GM12878 (cell line): ENCODE data around the gene NT5C3A. TPM values are rescaled to one million over a fixed set of nuclear protein-coding genes. Genes with fewer than 3 reads are reported as not detected.
A peak's percentile ranks its signal among the peaks of the same experiment; 100 is the strongest.

Source experiments
- ATAC-seq: fragments of 200-7000 bp; cut with Tn5 transposase; 3 replicates; pipeline ENCODE4 v1.9.1; 2020; ENCODE audit warnings: mild to moderate bottlenecking, moderate library complexity
- BruUV-seq: library from RNA; stranded (reverse); fragments of 400-500 nt; replicated peaks from 2 replicates; lab custom pipeline; 2021; lab: Mats Ljungman, UMichigan
- CTCF ChIA-PET: fragments of 300-600 bp; sonication (Branson Sonifier 250); formaldehyde crosslinking; extraction: SDS; loops from one replicate; lab custom pipeline; 2021; ENCODE audit warnings: inconsistent platforms; lab: Yijun Ruan, JAX
- POLR2A ChIA-PET: fragments of 350-600 bp; formaldehyde crosslinking; extraction: SDS; loops from one replicate; lab custom pipeline; 2021; ENCODE audit warnings: inconsistent platforms; lab: Charles Lee
- RAD21 ChIA-PET: fragments of 300-600 bp; sonication (Branson Sonifier 250); formaldehyde crosslinking; loops from one replicate; lab custom pipeline; 2023; ENCODE audit warnings: antibody characterized with exemption; ENCODE audit not compliant: unreplicated experiment; lab: Charles Lee
- SMC1A ChIA-PET: fragments of 300-600 bp; sonication (Branson Sonifier 250); formaldehyde crosslinking; loops from one replicate; lab custom pipeline; 2023; ENCODE audit not compliant: unreplicated experiment, uncharacterized antibody; lab: Charles Lee
- DNase-seq: peaks from one replicate; pipeline ENCODE4 v3.0.0-alpha.2; 2011; ENCODE audit warnings: low read depth, low spot score
- FAIRE-seq: peaks from 3 replicates; lab custom pipeline; 2011; peaks lifted over from hg19 to GRCh38; lab: Jason Lieb, UNC
- H2AFZ ChIP-seq: 2 replicates; pipeline ENCODE4 v1.6.0; 2011; ENCODE audit warnings: low read depth, low read length, control low read depth; ENCODE audit not compliant: control insufficient read depth
- H3K27ac ChIP-seq: 2 replicates; pipeline ENCODE4 v1.5.1; 2011; ENCODE audit warnings: control low read depth; ENCODE audit not compliant: control insufficient read depth, insufficient read depth
- H3K27me3 ChIP-seq, 2 experiments: replicated peaks in 1 of 2; 2 replicates each; pipeline versions ENCODE4 v1.6.0 to v1.6.1; 2011; ENCODE audit warnings: low read length in 1 of 2; ENCODE audit not compliant: control insufficient read depth in 2 of 2, insufficient read depth in 2 of 2
- H3K36me3 ChIP-seq, 2 experiments: 2 replicates each; pipeline ENCODE4 v1.5.1; 2011; ENCODE audit warnings: low read length in 1 of 2; ENCODE audit not compliant: control insufficient read depth in 2 of 2, insufficient read depth in 2 of 2
- H3K4me1 ChIP-seq: 2 replicates; pipeline ENCODE4 v1.6.1; 2011; ENCODE audit warnings: mild to moderate bottlenecking, low read length, moderate library complexity, mixed read lengths; ENCODE audit not compliant: control insufficient read depth, insufficient read depth
- H3K4me2 ChIP-seq: 2 replicates; pipeline ENCODE4 v1.6.0; 2011; ENCODE audit warnings: control low read depth; ENCODE audit not compliant: control insufficient read depth, insufficient read depth
- H3K4me3 ChIP-seq: fragments of 200-600 bp; sonication (generic); 2 replicates; pipeline ENCODE4 v1.5.1; 2016
- H3K79me2 ChIP-seq: 2 replicates; pipeline ENCODE4 v1.6.0; 2011; ENCODE audit warnings: low read length; ENCODE audit not compliant: control insufficient read depth, insufficient read depth
- H3K9ac ChIP-seq: 2 replicates; pipeline ENCODE4 v1.8.0; 2011; ENCODE audit warnings: low read length, control low read depth, mixed read lengths; ENCODE audit not compliant: control insufficient read depth, insufficient read depth
- H3K9me3 ChIP-seq: replicated peaks from 3 replicates; pipeline ENCODE4 v1.5.1; 2011; ENCODE audit warnings: mild to moderate bottlenecking, low read length; ENCODE audit not compliant: control insufficient read depth, insufficient read depth
- H4K20me1 ChIP-seq: 2 replicates; pipeline ENCODE4 v1.6.0; 2011; ENCODE audit not compliant: control insufficient read depth, insufficient read depth
- EGR1 ChIP-seq, 2 experiments: IDR thresholded peaks; 1 replicate in 1 of 2; 2 replicates in 1 of 2; pipeline ENCODE4 v1.6.1; 2011 to 2012; ENCODE audit warnings: low read depth in 2 of 2, low read length in 2 of 2, borderline replicate concordance in 1 of 2, mild to moderate bottlenecking in 1 of 2, moderate library complexity in 1 of 2
- MLLT1 ChIP-seq: fragments of 450-650 bp; IDR thresholded peaks from 2 replicates; pipeline ENCODE4 v1.6.1; 2016; ENCODE audit warnings: mild to moderate bottlenecking
- NFYB ChIP-seq: IDR thresholded peaks from 2 replicates; pipeline ENCODE4 v1.6.1; 2011; ENCODE audit warnings: low read depth, mild to moderate bottlenecking, low read length, improper control_type of control experiment, moderate library complexity; ENCODE audit not compliant: insufficient read depth
- PAX8 ChIP-seq: fragments of 450-650 bp; IDR thresholded peaks from 2 replicates; pipeline ENCODE4 v1.6.1; 2017; ENCODE audit warnings: mild to moderate bottlenecking, moderate library complexity
- RELB ChIP-seq: fragments of 450-650 bp; IDR thresholded peaks from 2 replicates; pipeline ENCODE4 v1.6.1; 2017; ENCODE audit warnings: low read depth, mild to moderate bottlenecking, moderate library complexity
- whole genome bisulfite sequencing: methylation state at CpG from one replicate; pipeline ENCODE4 v1.1.6; 2016; ENCODE audit warnings: low lambda C conversion rate; ENCODE audit not compliant: insufficient replicate concordance, insufficient coverage; ENCODE audit errors: missing lambda C conversion rate; 5-methylcytosine and 5-hydroxymethylcytosine counted together
- in situ Hi-C: fragments of 300-500 bp; cut with MboI; formaldehyde crosslinking; loops from 9 replicates; pipeline ENCODE4 v1.14.3; 2018; ENCODE audit warnings: mixed read lengths
- intact Hi-C: fragments of 100-400 bp; cut with micrococcal nuclease; formaldehyde crosslinking; loops from one replicate; pipeline ENCODE4 v1.14.2; 2022; ENCODE audit not compliant: unreplicated experiment
- polyA plus RNA-seq, 11 experiments: library from polyadenylated mRNA; depleted of rRNA in 4 of 11; unstranded in 6 of 11; stranded (reverse) in 5 of 11; fragments of >200 nt; fragmentation: Nextera tagmentation in 4 of 11; fragmentation: Illumina TruSeq in 1 of 11; extraction: Ambion mirVana in 4 of 11; extraction: Trizol in 1 of 11; gene quantifications; 1 replicate in 1 of 11; 2 replicates in 10 of 11; pipeline versions ENCODE4 v1.2.1 to v1.2.3, GENCODE V29; 2011 to 2016; ENCODE audit warnings: inconsistent platforms in 2 of 11, missing spikeins in 2 of 11, low read depth in 1 of 11
- total RNA-seq, 4 experiments: library from RNA; depleted of rRNA in 3 of 4; stranded (reverse); fragments of >200 nt in 3 of 4; fragmentation: Illumina TruSeq in 1 of 4; extraction: Trizol in 1 of 4; gene quantifications; 2 replicates each; pipeline versions ENCODE4 v1.2.1 to v1.2.3, GENCODE V29; 2013 to 2021

Gene NT5C3A
- total and polyA plus RNA-seq, 10 of the 15 experiments (the other 5 are each of a cell fraction or from before 2014, with no cell fraction given) = 53.0 to 111 (median 71.4) TPM

- 0 out of 2 replicates have a peak, but pooled peaks have one; percentile 14 for TF ChIP-seq PAX8
- no peak for TF ChIP-seq EGR1 (IDR thresholded peaks at IDR 0.05; ENCODE audit: borderline replicate concordance in 1 of 2, low read depth in 2 of 2, low read length in 2 of 2)
- H3K27ac ChIP-seq = peak overlapping the region; percentile 71
- no peaks in the 10 kb centered on the region; the same call in 1 of the 3 replicates for H3K9me3 ChIP-seq
- H3K9ac ChIP-seq = peak overlapping the region; percentile 73
- ATAC-seq = peak; percentile 17
- ChIA-PET POLR2A (interaction anchor here (0.6 to 3.2 kb wide), 5 partner anchors 11 to 162 kb away, joined by 3 to 30 read pairs (median 6); partner anchors contain the start of genes KBTBD2 and NT5C3A), SMC1A (interaction anchor here (0.6 to 3.2 kb wide), 17 partner anchors 9 to 1652 kb away, joined by 3 to 31 read pairs (median 4); partner anchors contain the start of genes NT5C3A and RP9), CTCF (interaction anchor here (0.6 to 4.9 kb wide), 12 partner anchors 9 to 194 kb away, joined by 3 to 33 read pairs (median 5); partner anchors contain the start of gene RP9), RAD21 (interaction anchor here (1.1 to 4.6 kb wide), 8 partner anchors 9 to 193 kb away, joined by 3 to 29 read pairs (median 10); partner anchors contain the start of genes KBTBD2, NT5C3A and RP9)
- peak overlapping the region; percentile 78 for H3K4me3 ChIP-seq
- peaks cover 0 to 5% of the 10 kb centered on the region in 2 experiments; a peak in 1 of 4 replicates for H3K36me3 ChIP-seq
- no peak for DNase-seq
- in situ Hi-C loops = no loop called here
- peak overlapping the region; percentile 80; the same call in 1 of the 2 replicates for H3K4me2 ChIP-seq
- no peaks in the 10 kb centered on the region for H3K27me3 ChIP-seq
- 7% methylated on average over 1 of the region's 1 CpG for WGBS
- peaks cover 2% of the 10 kb centered on the region; the same call in 1 of the 2 replicates for H3K4me1 ChIP-seq
- intact Hi-C loops = loop anchor here (5.0 kb wide), 2 partner anchors 148 to 1018 kb away; partner anchors contain the start of gene KBTBD2
- H3K79me2 ChIP-seq = peaks cover 90% of the 10 kb centered on the region
- H2AFZ ChIP-seq = no peak overlapping the region
- 0 out of 2 replicates have a peak, but pooled peaks cover 2% of the 10 kb centered on the region for H4K20me1 ChIP-seq
- FAIRE-seq = no peak
- no TSS peak for BruUV-seq
These were observed 22.7 kb downstream of the NT5C3A start for GRCh38 chr7:33039903-33040292.

GRCh38 chr7:33039257-33039902 lies 23.2 kb downstream of the NT5C3A start:
- POLR2A ChIA-PET = interaction anchor here (0.6 to 3.2 kb wide), 6 partner anchors 10 to 147 kb away, joined by 3 to 30 read pairs (median 6); partner anchors contain the start of genes KBTBD2 and NT5C3A
- no peaks in the 10 kb centered on the region; the same call in 1 of the 2 replicates for H3K4me1 ChIP-seq

More at GRCh38 chr7:33039257-33039902, 23.2 kb downstream of the NT5C3A start:
- H4K20me1 ChIP-seq = 0 out of 2 replicates have a peak, but pooled peaks cover 2% of the 10 kb centered on the region
- in situ Hi-C loops = no loop called here
- DNase-seq (no peak), FAIRE-seq (no peak), ATAC-seq (peak; percentile 67)
- no peak overlapping the region for H2AFZ ChIP-seq
- TF ChIP-seq PAX8 (0 out of 2 replicates have a peak, but pooled peaks have one; percentile 31), NFYB (no peak), MLLT1 (peak; percentile 87), RELB (0 out of 2 replicates have a peak, but pooled peaks have one; percentile 19)
- peak overlapping the region; percentile 73 for H3K9ac ChIP-seq
- intact Hi-C loops = loop anchor here (5.0 kb wide), 2 partner anchors 147 to 1017 kb away; partner anchors contain the start of gene KBTBD2
- no TSS peak for BruUV-seq
- no peaks in the 10 kb centered on the region for H3K27me3 ChIP-seq
- peaks cover 0 to 6% of the 10 kb centered on the region in 2 experiments; a peak in 1 of 4 replicates for H3K36me3 ChIP-seq
- 1% methylated on average over 5 of the region's 5 CpGs for WGBS
- H3K9me3 ChIP-seq = no peaks in the 10 kb centered on the region; the same call in 1 of the 3 replicates
- H3K27ac ChIP-seq = peak overlapping the region; percentile 71
- ChIA-PET RAD21 (interaction anchor here (1.2 to 4.6 kb wide), 7 partner anchors 10 to 193 kb away, joined by 3 to 29 read pairs (median 12); partner anchors contain the start of genes NT5C3A and RP9), CTCF (interaction anchor here (0.9 to 4.9 kb wide), 11 partner anchors 10 to 193 kb away, joined by 3 to 33 read pairs (median 5); partner anchors contain the start of gene RP9), SMC1A (interaction anchor here (0.6 to 3.2 kb wide), 14 partner anchors 10 to 543 kb away, joined by 3 to 31 read pairs (median 4); partner anchors contain the start of genes NT5C3A and RP9)
- H3K4me2 ChIP-seq = peak overlapping the region; percentile 73
- peak overlapping the region; percentile 78 for H3K4me3 ChIP-seq
- H3K79me2 ChIP-seq = peaks cover 92% of the 10 kb centered on the region
